ENCODE measurements around the gene FEN1.

FEN1 gene

DNA sequence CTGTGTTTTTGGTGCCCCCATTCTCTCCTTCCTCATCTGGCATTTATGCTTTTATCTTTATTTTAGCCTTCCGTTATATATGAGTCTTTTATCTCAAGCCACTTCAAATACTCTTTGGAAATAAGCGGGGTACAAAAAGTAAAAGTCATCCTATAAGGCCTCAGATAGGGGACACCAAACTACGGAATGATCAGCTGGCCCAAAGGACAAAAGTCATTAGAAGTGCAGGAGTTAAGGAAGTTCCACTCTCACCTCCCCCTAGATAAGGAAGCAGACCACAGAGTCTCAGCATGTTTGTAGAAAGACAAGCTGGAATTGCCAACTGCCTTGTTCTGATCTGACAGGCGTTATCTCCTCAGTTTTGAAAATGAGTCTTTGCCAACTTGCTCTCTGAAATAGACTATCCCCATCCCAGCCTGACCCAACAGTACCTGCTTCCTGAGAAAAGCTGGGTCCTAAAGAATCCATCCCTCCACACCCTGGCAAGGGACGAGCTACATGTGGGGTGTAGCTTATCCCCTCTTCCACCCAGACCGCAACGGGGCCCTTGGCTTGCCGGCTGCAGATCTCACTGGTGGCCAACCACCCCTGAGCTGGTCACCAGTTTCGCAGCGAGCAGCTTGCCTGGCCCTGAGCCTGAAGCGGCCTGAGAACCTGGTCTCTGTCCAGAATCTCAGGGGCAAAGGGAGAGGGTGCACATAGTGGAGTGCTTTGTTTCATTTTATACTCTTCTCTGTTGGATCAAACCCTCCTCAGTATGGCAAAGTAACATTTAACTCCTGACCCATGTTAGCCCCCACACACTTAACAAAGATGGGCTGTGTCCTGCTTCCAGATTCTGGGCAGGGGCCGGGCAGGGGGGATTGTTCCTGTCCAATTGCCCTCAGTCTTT lies 49.2 kb downstream of the FEN1 start:
- DNase-seq (ENCODE audit: low read depth): no peak

DNA sequence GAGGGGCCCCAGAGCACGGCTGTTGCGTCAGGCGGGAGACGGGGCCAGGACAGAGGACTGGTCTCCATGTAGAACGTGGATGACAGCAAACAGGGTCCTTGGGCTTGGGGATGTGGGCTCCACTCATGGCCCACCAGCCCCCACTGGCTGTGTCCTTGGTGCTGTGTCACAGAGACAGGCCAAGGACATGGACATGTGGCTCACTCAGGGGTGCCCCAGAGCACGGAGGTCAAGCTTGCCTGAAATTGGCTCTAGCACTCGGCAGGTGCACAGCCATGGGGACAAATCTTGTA lies 49.8 kb downstream of the FEN1 start:
- DNase-seq (ENCODE audit: low read depth): no peak

DNA sequence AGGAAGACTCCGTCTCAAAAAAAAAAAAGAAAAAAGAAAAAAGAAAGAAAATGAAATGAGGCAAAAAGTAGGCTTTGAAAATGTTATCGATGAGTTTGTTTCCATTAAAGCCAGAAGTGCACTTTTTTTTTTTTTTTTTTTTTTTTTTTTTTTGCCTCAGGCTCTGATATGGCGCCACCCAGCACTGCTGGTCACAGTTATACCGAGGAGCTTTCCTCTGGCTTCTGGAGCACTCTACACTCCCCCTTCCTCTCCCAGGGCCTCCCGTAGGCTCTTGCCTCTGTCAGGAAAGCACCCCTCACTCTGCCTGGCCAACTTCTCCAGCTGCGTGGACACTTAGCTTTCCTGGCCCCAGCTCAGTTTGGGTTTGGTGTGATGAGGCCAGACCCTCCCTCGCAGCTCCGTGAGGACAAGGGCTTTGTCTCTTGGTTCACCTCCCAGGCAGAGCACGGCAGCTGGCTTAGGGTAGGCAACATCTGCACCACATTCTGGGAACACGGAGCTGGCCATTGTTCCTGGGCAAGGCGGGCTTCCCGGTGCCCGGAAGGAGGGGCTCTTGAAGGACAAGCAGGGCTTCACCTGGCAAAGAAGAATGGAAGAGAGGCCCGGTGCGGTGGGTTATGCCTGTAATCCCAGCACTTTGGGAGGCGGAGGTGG lies 52.3 kb downstream of the FEN1 start:
- DNase-seq (ENCODE audit: low read depth): no peak

DNA sequence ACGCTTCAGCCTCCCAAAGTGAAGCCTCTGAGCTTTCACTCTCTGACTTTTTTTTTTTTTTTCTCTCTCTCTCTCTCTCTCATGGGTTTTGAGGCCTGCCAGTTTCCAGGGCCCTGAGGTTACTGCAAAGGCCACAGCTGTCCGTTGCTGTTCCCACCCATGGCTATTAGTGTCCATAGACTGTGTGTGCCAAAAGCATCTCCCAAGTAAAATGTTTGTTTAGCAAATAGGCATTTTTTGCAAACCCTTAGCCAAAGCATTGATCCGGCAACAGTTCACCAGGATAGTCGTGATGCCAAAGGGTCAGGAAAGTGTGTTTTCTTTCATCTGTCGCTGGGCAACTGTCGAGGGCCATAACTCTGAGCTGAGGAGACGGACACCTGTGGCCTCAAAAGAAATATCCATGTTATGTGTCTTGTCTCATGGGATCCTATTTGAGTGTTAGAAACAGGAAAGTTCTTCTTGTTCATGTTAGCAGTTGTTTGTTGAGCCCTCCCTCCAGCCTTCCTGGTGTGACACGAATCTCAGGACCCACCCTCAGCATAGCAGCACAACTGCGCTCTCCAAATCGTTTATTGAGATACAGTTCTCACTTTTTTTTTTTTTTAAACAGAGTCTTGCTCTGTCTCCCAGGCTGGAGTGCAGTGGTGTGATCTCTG lies 53.8 kb downstream of the FEN1 start:
- no peak for DNase-seq (ENCODE audit: low read depth)

Data from non-pigmented ciliary epithelial cell (primary cell).